GM18870 (cell line): ENCODE results near the gene CTIF.
A peak's percentile ranks its signal among the peaks of the same experiment; 100 is the strongest.
"Not testable (repeated sequence)": the region's sequence is repeated elsewhere in the genome, so short reads cannot be mapped to it uniquely, and the experiment has no call there.

Source experiments
- ATAC-seq: cut with Tn5 transposase; IDR thresholded peaks from one replicate; pipeline ENCODE4 v1.9.1; 2021; ENCODE audit warnings: moderate library complexity; ENCODE audit not compliant: unreplicated experiment

Gene CTIF

GRCh38 chr18:48538531-48539405 lies at the start of gene CTIF:
TSS of gene CTIF (plus strand) at chr18:48539031. CDS start at chr18:48619566, 80,535 bp downstream.
- ATAC-seq = peak; percentile 62

DNA sequence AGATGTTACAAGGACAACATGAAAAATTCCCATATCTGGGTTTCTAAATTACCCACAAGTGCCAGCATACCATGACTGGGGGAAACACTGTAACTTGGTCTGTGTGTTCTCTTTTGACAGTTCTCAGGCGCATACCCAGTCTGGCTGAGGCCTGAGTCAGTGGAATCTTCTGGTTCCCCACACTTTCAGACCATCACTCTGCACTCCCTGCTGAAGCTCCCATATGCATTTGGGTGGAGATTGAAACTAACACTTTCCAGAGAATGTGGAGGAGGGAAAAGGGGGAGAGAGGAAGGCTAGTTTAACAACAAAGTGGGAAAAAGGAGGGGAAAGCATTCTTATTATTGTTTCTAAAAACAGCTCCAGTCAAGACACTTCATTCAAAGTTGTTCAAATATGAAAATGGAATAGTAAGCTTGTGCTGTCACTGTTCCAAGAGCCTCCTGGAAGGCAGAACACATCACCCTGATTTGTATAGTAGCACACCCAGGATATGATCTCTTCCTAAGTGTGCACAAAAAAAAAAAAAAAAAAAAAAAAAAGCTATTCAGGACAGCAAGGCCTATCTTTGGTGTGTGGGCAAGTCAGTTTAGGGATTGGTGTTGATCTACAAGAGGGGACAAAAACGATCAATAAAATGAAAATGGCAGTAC lies 48.1 kb upstream of the CTIF start:
- ATAC-seq = no peak

GRCh38 chr18:48492880-48493279 lies 46.0 kb upstream of the CTIF start:
- no peak for ATAC-seq

DNA sequence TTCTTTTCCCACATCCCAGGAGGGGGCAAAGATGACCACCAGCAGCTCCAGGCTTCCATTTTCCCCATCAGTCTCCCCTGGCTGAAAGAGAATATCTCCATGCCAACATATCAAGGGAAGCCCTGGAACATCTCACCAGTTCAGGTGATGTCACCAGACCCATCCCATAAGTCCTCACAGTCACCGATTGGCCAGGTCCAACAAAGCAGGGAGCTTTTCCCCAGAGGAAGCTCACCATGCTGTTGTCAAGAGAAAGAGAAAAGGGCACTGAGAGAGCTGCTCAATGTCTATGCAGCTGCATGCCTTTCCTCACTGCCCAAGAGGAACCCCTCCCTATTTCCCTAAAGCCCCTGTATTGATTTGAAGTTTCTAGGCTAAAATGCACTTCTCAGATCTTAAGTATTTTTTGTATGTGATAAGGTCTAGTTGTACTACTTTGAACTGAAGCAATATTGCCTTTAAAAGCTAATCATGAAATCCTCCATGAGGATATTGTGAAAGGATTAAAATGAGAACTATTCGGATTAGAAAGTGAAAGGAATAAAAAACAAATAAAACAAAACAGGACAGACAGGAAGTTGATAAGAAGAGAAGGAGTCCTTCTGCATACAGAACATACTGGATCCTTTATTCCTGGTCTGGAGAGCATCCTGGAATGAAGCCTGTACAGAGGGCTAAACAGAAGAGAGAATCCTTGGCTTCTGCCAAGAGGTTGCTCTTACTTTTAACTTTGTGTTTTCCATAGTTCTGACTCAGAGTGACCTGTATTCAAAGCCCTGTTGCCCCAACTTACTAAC lies 45.2 kb upstream of the CTIF start:
- no peak for ATAC-seq

GRCh38 chr18:48497863-48498262 lies 41.0 kb upstream of the CTIF start:
- no peak for ATAC-seq

GRCh38 chr18:48500517-48500916 lies 38.3 kb upstream of the CTIF start:
- no peak for ATAC-seq

GRCh38 chr18:48502906-48503305 lies 35.9 kb upstream of the CTIF start:
- no peak for ATAC-seq

GRCh38 chr18:48504819-48505218 lies 34.0 kb upstream of the CTIF start:
- no peak for ATAC-seq

- ATAC-seq = not testable (repeated sequence)
Measured at GRCh38 chr18:48506983-48507568, 31.8 kb upstream of the CTIF start.

GRCh38 chr18:48512498-48512897 lies 26.3 kb upstream of the CTIF start:
- not testable (repeated sequence) for ATAC-seq

- no peak for ATAC-seq
Measured at GRCh38 chr18:48514786-48515185, 24.0 kb upstream of the CTIF start.

GRCh38 chr18:48517048-48517447 lies 21.8 kb upstream of the CTIF start:
- ATAC-seq = no peak

DNA sequence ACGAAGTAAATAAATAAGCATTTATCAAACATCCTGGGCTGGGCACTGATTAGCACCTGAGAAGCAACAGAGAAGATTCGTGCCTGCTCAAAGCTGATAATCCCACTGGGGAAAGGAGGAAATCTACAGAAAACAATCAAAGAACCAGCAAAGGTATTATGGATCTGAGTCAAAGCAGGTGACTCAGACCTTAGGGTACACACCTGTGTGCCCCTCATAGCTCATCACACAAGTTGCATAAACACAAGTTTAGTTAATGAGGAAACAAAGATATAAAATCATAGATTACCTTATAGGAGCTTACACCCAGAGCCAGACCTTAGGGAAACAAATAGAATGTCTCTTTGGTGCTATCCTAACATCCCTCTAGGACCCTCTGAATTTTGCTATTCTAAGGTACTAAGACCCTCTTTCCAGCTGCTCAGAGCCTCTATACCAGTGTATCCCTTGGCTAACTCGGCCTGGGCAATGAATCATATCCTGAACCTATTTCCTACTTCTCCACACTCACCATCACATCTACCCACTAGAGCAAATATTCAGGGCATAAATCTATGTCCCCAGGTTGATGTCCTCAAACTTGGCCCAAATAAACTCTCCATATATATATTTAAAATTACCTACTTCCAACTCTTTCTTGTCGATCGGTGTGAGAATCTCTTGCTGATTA lies 19.3 kb upstream of the CTIF start:
- no peak for ATAC-seq

DNA sequence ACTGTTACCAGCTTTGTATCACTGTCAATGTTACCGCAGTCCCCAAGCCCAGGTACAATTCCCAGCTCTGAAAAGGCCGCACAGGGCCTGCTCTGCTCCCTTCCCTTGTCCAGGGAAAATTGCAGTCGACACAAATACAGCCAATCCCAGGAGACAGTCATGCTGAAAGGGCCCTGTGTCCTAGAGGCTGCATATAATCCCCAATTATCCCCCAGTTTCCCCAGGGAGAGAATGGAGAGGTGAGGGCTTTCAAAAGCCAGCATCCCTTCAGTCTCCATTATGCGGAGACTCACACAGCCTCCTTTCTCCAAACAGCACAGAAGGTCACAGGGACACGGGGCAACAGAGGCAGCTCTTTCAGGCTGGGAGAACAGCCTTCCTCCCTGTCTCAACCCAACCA lies 17.1 kb upstream of the CTIF start:
- no peak for ATAC-seq

DNA sequence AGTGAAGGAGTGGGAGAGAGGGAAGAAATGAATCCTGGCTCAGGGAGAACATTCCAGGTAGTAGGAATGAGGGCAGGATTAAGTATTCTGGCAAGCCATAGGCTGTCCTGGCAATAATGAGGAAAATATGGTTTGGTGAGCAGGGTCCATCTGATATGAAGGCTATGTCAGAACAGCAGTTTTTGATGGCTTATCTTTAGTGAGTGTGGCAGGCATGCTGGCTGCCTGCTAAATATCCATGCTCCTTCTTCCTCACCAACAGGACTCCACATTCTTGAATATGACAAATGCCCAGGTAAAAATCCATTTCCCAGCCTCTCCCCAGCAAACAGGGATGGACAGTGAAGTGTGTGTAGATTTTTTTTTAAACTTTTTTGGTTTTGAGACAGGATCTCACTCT lies 13.2 kb upstream of the CTIF start:
- no peak for ATAC-seq

GRCh38 chr18:48527461-48527860 lies 11.4 kb upstream of the CTIF start:
- ATAC-seq = no peak

DNA sequence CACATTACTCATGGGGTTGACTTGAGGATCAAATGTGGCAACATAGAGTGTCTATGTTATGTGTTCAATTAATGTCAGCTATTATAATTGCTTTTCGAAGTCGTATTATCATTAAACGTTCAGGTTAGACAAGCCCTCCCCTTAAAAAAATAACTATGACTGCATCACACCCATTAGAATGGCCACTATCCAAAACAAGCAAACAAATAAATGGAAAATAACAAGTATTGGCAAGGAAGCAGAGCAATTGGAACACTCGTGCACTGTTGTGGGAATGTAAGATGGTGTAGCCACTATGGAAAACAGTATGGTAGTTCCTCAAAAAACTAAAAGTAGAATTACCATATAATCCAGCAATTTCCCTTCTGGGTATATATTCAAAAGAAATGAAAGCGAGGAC lies 10.0 kb upstream of the CTIF start:
- ATAC-seq = no peak

DNA sequence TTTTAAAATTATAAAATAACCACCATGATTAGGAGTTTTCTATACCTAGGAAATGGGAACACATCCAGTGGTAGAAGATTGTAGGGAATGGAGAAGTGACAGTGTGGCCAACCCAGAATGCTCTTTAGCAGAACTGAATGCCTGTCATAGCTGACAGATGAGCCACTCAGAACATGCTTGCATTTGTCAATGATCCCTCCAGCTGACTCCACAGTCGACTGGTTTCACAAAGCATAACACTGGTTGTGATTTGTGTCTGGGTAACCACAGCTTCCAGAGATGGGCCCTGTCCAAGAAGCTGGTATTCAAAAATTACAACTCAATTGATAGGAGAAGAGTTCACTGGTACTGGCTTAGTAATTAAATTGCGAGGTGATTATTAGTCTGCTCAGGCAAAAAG lies 9.0 kb upstream of the CTIF start:
- ATAC-seq = no peak

DNA sequence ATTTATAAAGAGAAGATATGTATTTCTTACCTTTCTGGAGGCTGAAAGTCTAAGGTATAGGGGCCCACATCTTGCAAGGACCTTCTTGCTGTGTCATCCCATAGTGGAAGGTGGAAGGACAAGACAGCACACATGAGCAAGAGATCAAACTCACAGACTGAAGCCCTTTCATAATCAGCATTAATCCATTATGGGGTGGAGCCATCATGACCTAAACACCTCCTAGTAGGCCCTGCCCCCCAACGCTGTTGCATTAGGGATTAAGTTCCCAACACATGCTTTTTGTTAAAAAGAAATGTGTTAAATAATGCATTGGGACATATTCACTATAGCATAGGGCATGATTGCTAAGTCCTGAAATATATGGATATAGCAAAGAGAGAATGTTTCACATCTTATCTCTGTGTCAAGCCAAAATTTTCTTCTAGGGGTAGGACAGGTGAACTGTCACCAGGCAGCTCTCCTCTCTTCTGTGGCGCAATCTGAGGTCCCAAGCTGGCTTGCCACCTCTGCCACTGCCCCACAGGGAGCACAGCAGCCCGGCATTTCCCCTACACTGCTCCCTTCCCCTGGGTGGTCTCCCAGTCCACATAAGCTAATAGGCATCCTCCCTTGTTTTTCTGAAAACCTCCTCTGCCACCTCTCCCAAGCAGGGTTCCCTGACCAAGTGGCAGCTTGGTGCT lies 8.3 kb upstream of the CTIF start:
- ATAC-seq = no peak

- no peak for ATAC-seq
Measured at GRCh38 chr18:48531082-48531403, 7.8 kb upstream of the CTIF start.
